Erythroblast (primary cell): ENCODE data around the gene DHX30.
"Not testable (repeated sequence)": the region's sequence is repeated elsewhere in the genome, so short reads cannot be mapped to it uniquely, and the experiment has no call there.

Experiments used
- DNase-seq, 2 experiments: peaks; one replicate each; lab custom pipeline; 2025; lab: John Stamatoyannopoulos, UW
- GATA1 ChIP-seq: IDR thresholded peaks from 2 replicates; pipeline ENCODE4 v1.6.1; 2011; ENCODE audit warnings: low read depth, mild to moderate bottlenecking, control low read depth, low read length, moderate library complexity
- POLR2A ChIP-seq: IDR thresholded peaks from 2 replicates; pipeline ENCODE4 v1.6.1; 2011; ENCODE audit warnings: mild to moderate bottlenecking, low read length

The DHX30 gene

GRCh38 chr3:47783673-47784072 lies 19.3 kb upstream of the DHX30 start:
- TF ChIP-seq GATA1 (no peak), POLR2A (no peak)
- no peak for DNase-seq

GRCh38 chr3:47791193-47791855 lies 11.6 kb upstream of the DHX30 start:
- TF ChIP-seq POLR2A (no peak), GATA1 (no peak)
- DNase-seq = no peak

GRCh38 chr3:47792699-47793098 lies 10.2 kb upstream of the DHX30 start:
- TF ChIP-seq POLR2A = no peak
- TF ChIP-seq GATA1 = no peak
- no peak for DNase-seq

GRCh38 chr3:47794544-47794943 lies 8.4 kb upstream of the DHX30 start:
- peak in 1 of 2 experiments; percentile 9 for DNase-seq
- no peak for TF ChIP-seq POLR2A
- TF ChIP-seq GATA1 = no peak

GRCh38 chr3:47799733-47800132 lies 3.2 kb upstream of the DHX30 start:
- DNase-seq = peak; percentile 16 to 18
- TF ChIP-seq POLR2A = no peak
- TF ChIP-seq GATA1 = no peak

- TF ChIP-seq POLR2A (no peak), GATA1 (no peak)
- DNase-seq = no peak
These were observed 615 bp downstream of the DHX30 start for GRCh38 chr3:47803480-47804025.

- no peak for TF ChIP-seq POLR2A
- TF ChIP-seq GATA1 = no peak
- no peak for DNase-seq
These were observed 1.6 kb downstream of the DHX30 start for GRCh38 chr3:47804577-47804976.

- no peak for TF ChIP-seq POLR2A
- TF ChIP-seq GATA1 = no peak
- no peak for DNase-seq
These were observed 10.7 kb downstream of the DHX30 start for GRCh38 chr3:47813551-47814177.

- TF ChIP-seq GATA1 = no peak
- no peak for TF ChIP-seq POLR2A
- no peak for DNase-seq
These were observed 14.7 kb downstream of the DHX30 start for GRCh38 chr3:47817609-47818008.

GRCh38 chr3:47824541-47825473 lies 21.9 kb downstream of the DHX30 start:
- peak; percentile 88 to 93 for DNase-seq

GRCh38 chr3:47825590-47825989 lies 22.7 kb downstream of the DHX30 start:
- peak; percentile 35 to 53 for DNase-seq
- no peak for TF ChIP-seq POLR2A
- TF ChIP-seq GATA1 = no peak

More at GRCh38 chr3:47824541-47825473, 21.9 kb downstream of the DHX30 start:
- TF ChIP-seq POLR2A (peak; percentile 78), GATA1 (no peak)

- DNase-seq = not testable (repeated sequence)
These were observed 26.5 kb downstream of the DHX30 start for GRCh38 chr3:47829482-47829881.

GRCh38 chr3:47836986-47837385 lies 34.0 kb downstream of the DHX30 start:
- TF ChIP-seq GATA1 = no peak
- no peak for TF ChIP-seq POLR2A
- no peak for DNase-seq

- DNase-seq = no peak
These were observed 35.6 kb downstream of the DHX30 start for GRCh38 chr3:47838503-47838902.

More at GRCh38 chr3:47838503-47838902, 35.6 kb downstream of the DHX30 start:
- no peak for TF ChIP-seq POLR2A
- no peak for TF ChIP-seq GATA1
